ENCODE data around the gene RPRD1A.
"Not testable (repeated sequence)": the region's sequence is repeated elsewhere in the genome, so short reads cannot be mapped to it uniquely, and the experiment has no call there.

Gene RPRD1A

DNA sequence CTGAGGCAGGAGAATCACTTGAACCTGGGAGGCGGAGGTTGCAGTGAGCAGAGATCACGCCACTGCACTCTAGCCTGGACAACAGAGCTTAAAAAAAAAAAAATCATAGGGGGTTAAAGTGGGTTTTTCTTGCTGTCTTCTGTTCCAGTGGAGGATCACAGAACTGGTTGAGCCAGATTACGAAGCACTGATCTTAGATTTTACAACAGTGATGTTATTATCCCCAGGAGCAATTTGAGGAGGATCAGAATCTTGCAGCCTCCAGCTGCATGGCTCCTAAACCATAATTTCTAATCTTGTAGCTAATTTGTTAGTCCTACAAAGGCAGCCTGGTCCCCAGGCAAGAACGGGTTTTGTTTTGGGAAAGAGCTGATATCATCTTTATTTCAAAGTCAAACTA lies 99.5 kb downstream of the RPRD1A start:
- not testable (repeated sequence) for DNase-seq

DNA sequence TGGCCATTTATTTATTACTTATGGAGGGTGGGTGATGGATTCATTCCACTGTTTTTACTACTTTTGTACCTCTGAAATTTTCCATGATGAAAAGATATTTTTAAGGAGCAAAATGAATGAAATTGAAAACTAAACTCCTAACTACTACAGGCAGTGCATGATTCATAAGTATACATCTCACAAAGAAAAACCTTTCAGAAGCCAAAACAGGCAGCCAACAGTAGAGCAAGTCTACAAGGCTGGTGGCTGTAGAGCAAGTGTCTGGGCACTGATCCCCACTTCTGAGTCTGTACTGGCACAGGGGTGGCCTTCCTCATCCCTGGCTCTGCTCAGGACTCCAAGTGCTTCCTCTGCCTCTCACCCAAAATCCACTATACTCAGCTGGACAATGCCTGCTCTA lies 103.0 kb downstream of the RPRD1A start:
- no peak for DNase-seq

DNA sequence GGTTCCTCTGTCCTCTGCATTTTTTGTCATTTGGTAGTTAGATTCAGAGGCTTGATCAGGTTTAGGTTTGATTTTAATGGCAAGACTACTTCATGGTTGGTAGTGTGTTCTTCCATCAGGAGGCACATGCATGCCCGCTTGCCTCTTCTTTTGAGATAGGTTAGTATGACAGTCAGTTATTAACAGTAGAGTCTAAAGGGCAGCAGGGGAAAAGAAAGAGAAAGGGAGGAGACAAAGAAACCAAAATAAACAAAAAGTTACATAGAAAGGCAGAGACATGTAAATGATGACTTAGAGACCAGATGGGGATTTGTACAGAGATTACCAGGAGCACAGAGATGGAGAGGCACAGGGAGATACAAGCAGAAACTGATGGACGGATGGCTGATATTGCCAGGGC lies 105.0 kb downstream of the RPRD1A start:
- DNase-seq, result no peak

DNA sequence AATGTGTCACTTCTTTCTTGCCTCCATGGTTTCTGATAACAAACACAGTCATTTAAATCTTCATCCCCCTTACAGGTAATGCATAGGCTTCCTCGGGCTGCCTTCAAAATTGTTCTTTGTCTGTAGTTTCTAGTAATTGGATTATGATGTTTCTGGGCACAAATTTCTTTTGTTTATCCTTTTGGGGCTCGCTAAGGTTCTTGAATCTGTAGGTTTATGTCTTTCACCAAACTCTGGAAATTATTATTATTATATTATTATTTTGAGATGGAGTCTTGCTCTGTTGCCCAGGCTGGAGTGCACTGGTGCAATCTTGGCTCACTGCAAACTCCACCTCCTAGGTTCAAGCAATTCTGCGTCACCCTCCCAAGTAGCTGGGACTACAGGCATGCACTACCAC lies 111.1 kb downstream of the RPRD1A start:
- no peak for DNase-seq

DNA sequence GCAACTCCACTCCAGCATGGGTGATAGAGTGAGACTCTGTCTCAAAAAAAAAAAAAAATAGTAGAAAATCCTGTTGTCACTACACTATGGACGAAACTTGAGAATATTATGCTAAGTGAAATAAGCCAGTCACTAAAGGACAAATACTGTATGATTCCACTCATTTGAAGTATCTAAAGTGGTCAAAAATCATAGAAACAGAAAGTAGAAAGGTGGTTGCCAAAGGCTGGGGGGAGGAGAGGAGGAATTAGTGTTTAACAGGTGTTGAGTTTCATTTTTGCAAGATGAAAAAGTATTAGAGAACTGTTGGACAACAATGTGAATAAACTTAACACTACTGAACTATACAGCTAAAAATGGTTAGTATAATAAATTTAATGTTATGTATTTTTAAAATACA lies 113.7 kb downstream of the RPRD1A start:
- no peak for DNase-seq

DNA sequence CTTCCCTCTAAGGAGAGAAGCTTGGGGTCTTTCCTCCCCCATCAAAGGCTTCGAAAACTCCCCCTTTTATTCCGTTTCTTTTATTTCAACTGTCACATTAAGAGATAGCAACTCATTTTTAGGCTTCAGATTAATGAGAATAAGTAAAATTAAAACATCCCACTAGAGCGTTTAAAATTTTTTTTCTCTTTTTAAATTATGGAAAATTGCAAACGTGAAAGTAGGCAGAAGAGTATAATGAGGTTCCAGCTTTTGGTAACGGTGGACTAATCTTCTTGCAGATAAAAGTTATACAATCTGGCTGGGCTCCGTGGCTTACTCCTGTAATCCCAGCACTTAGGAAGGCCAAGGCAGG lies 116.8 kb downstream of the RPRD1A start:
- DNase-seq, result no peak

DNA sequence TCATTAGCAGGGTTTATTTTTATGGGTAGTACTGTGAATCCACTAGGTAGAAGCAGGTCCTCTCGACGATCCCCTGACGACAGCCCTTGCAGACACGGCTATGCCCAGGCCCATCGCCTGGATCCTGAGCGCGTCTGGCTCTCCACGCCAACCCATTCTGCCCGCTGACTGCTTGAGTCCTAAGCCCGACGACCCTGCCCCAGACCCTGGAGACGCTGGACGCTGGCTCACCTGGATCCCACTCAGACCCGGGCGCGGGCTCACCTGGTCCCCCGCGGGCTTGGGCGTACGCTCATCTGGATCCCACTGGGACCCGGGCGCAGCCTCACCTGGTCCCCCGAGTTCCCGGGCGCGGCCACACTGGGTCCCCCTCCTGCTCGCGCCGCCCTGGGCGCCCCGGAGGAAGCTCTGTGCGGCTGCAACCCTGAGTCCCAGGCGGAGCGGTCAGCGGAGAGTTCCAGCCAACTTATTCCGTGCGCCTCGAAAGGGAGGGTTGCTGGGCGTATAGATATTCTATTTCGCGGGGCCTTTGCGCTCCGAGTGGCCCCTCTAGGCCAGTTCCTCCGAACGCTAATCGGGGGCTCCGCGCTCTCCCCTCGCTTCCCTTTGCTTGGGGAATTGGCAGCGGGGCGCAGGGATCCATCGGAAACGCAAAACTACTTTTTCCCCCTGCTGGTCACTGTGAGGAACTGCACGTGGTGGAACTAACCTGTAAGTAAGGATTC lies 117.3 kb downstream of the RPRD1A start:
- peak; percentile 77 to 88 (median 81) for DNase-seq

DNA sequence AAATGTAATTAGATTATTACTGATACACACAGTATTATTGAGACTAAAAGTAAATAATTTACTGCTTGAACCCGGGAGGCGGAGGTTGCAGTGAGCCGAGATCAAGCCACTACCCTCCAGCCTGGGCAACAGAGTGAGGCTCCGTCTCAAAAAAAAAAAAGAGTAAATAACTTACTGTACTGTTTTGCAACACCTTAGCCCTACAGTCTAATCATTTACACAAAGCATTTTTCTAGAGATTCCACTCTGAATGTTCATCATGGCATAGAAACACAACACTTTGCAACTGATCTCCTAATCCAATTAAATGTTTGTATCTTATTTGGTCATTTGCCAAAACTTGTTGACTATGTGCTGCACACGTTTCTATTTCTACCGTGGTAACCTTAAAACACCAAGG lies 118.3 kb downstream of the RPRD1A start:
- DNase-seq, result no peak

DNA sequence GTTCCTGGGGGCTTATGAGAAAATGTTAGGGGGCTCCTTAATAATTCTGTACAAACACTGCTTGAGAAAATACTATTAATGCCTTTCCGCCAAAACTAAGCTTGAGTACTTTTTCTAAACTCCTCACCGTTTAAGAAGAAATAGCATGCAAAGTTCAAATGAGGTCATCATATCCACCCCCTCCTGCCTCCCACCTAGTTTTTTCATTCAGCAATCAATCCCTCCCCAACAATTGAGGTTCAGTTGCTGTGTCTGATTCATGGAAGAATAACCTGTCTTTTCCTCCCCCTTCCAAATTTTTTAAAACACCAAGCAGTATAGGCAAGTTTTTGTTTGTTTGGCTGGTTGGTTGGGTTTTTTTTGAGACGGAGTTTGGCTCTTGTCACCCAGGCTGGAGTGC lies 119.3 kb downstream of the RPRD1A start:
- DNase-seq, result no peak

DNA sequence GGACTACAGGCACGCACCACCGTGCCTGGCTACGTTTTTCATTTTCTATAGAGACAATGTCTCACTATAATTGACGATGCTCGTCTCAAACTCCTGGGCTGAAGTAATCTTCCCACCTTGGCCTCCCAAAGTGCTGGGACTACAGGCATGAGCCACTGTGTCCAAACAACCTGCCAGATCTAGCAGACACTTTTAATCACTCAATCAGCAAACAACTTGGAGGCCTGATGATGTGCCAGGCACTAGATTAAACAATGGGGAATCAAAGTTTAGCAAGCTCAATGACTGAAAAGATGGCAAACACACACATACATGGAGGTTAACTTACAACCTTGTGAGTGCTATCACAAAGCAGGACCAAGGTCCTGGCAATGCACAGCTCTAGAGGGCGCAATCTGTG lies 124.7 kb downstream of the RPRD1A start:
- DNase-seq, result no peak

DNA sequence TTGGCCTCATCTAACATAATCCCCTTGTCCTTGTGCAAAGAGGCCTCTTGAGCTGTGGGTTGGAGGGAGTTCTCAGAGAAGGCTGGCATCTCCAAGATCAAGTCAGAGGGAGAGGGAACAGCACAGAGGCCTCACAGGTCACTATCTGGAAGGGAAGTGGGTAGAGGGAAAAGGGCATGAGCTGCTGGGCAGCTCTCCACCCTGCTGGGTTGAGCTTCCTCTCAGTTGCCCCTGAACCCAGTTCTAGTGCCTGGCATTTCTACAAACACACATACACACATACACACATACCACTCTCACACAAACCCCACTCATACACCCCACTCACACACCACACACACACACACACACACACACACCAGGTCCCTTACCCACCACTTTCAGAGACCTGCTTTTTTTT lies 125.2 kb downstream of the RPRD1A start:
- DNase-seq, result no peak

DNA sequence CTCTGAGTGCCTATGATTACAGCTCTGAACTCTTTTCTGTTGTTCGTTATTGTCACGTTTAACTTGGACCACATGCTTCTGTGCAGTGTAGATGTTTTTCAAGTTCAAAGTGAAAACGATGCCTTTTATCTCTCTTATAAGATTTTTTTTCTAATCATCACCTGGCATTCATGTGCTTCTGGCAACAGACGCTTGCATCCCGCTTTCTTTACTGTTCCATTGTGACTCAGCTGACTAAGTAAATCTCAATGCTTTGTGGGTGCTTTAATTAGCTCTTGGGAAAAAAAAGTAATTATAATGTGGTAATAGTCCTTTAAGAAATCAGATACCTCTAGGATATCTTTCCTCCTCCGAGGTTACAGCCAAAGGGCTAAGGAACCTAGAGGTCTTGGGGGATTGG lies 126.1 kb downstream of the RPRD1A start:
- no peak for DNase-seq

Data from suppressor macrophage treated with lipopolysaccharide for 1 hour (primary cell).